ENCODE results near the gene WWC2. TPM values are rescaled to one million over a fixed set of nuclear protein-coding genes. Genes with fewer than 3 reads are reported as not detected.

The WWC2 gene
- total RNA-seq, 1 experiment from 2014 or later = 126 TPM

DNA sequence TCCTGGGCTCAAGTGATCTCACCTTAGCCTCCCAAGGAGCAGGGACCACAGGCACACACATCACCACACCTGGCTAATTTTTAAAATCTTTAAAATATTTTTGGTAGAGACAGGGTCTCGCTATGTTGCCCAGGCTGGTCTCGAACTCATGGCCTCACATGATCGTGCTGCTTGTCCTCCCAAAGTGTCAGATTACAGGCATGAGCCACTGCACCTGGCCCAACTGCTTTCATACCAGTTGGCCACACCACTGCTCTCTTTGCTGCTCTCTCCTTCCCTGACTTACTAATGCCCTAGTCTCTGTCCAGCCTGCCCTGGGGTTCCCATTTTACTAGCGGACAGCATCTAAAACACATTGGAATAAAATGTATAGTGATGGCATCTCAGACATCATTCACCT, 153.9 kb downstream of the WWC2 start:
- TF ChIP-seq GABPB1 (CRISPR knock-in tag; IDR thresholded peaks at IDR 0.05) (no peak), ZNF121 (CRISPR knock-in tag; IDR thresholded peaks at IDR 0.05) (peak; percentile 78)
- DNase-seq (ENCODE audit: low spot score) (no peak), ATAC-seq (no peak)
- peaks cover 17% of the 10 kb centered on the region for H3K4me1 Mint-ChIP-seq
- no peaks in the 10 kb centered on the region for H3K27me3 Mint-ChIP-seq (ENCODE audit: low read depth)
- H3K9me3 Mint-ChIP-seq = no peaks in the 10 kb centered on the region
- H3K36me3 Mint-ChIP-seq = peaks cover 42% of the 10 kb centered on the region
- no peak overlapping the region for H3K4me3 Mint-ChIP-seq
- no peak overlapping the region for H3K27ac Mint-ChIP-seq
- ChIA-PET POLR2A (no interaction called here), CTCF (no interaction called here)

DNA sequence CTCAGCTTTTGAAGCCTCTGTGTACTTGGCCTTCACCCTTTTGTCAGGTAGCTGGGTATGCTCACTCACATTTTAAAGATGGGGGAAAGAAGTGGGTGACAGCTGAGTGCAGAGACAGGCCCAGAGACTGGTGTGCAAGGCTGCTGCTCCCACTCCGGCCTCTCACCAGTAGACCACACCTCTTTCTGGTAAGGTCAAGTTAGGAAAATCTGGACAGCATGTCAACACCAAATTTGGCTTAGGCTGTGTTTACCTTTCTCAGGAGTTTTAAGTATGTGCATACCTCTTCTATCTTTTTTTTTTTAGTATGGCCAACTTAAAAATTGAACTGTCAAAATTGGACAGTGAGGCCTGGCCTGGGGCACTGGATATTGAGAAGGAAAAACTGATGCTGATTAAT, 154.4 kb downstream of the WWC2 start:
- no peak for DNase-seq (ENCODE audit: low spot score)
- TF ChIP-seq KAT7 (CRISPR knock-in tag; IDR thresholded peaks at IDR 0.05; ENCODE audit: borderline replicate concordance) (no peak), ZNF423 (CRISPR knock-in tag; IDR thresholded peaks at IDR 0.05) (no peak)
- ChIA-PET CTCF (interaction anchor here (0.6 to 1.4 kb wide), 2 partner anchors 9 to 180 kb away, joined by 3 to 9 read pairs; no protein-coding TSS in a partner anchor), POLR2A (no interaction called here)
- H3K27me3 Mint-ChIP-seq (ENCODE audit: low read depth) = no peaks in the 10 kb centered on the region
- H3K4me1 Mint-ChIP-seq = peaks cover 17% of the 10 kb centered on the region
- ATAC-seq = no peak
- no peaks in the 10 kb centered on the region for H3K9me3 Mint-ChIP-seq
- no peak overlapping the region for H3K27ac Mint-ChIP-seq
- no peak overlapping the region for H3K4me3 Mint-ChIP-seq
- H3K36me3 Mint-ChIP-seq = peaks cover 41% of the 10 kb centered on the region

DNA sequence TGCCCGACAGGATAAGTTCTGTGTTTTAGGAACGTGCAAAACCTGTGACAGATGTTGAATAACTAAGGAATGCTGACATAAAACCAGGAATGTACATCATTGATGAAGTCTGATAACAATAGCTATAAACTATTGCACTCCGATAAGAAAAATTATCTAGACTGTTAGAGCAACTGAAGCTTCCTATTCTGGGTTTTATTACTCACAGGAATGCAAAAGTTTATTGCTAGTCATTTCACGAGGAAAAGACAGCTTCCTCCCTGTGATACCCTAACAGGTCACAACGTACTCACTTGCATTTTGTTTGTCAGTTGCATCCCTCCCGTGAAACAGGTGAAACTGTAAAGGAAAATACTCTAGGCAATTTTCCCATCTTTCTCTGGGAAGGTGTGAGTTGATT, 155.1 kb downstream of the WWC2 start:
- no peak for DNase-seq (ENCODE audit: low spot score)
- H3K9me3 Mint-ChIP-seq = no peaks in the 10 kb centered on the region
- peaks cover 37% of the 10 kb centered on the region for H3K36me3 Mint-ChIP-seq
- H3K4me1 Mint-ChIP-seq = peaks cover 17% of the 10 kb centered on the region
- no peaks in the 10 kb centered on the region for H3K27me3 Mint-ChIP-seq (ENCODE audit: low read depth)
- H3K27ac Mint-ChIP-seq = no peak overlapping the region
- TF ChIP-seq, protein P1, sequence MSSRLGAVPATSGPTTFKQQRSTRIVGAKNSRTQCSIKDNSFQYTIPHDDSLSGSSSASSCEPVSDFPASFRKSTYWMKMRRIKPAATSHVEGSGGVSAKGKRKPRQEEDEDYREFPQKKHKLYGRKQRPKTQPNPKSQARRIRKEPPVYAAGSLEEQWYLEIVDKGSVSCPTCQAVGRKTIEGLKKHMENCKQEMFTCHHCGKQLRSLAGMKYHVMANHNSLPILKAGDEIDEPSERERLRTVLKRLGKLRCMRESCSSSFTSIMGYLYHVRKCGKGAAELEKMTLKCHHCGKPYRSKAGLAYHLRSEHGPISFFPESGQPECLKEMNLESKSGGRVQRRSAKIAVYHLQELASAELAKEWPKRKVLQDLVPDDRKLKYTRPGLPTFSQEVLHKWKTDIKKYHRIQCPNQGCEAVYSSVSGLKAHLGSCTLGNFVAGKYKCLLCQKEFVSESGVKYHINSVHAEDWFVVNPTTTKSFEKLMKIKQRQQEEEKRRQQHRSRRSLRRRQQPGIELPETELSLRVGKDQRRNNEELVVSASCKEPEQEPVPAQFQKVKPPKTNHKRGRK (CRISPR knock-in tag; IDR thresholded peaks at IDR 0.05; ENCODE audit: borderline replicate concordance) = no peak
- TF ChIP-seq, protein P2, sequence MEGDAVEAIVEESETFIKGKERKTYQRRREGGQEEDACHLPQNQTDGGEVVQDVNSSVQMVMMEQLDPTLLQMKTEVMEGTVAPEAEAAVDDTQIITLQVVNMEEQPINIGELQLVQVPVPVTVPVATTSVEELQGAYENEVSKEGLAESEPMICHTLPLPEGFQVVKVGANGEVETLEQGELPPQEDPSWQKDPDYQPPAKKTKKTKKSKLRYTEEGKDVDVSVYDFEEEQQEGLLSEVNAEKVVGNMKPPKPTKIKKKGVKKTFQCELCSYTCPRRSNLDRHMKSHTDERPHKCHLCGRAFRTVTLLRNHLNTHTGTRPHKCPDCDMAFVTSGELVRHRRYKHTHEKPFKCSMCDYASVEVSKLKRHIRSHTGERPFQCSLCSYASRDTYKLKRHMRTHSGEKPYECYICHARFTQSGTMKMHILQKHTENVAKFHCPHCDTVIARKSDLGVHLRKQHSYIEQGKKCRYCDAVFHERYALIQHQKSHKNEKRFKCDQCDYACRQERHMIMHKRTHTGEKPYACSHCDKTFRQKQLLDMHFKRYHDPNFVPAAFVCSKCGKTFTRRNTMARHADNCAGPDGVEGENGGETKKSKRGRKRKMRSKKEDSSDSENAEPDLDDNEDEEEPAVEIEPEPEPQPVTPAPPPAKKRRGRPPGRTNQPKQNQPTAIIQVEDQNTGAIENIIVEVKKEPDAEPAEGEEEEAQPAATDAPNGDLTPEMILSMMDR (IDR thresholded peaks at IDR 0.05) = no peak
- TF ChIP-seq OVOL2 (CRISPR knock-in tag; IDR thresholded peaks at IDR 0.05; ENCODE audit: borderline replicate concordance) = no peak
- TF ChIP-seq KAT7 (CRISPR knock-in tag; IDR thresholded peaks at IDR 0.05; ENCODE audit: borderline replicate concordance) = no peak
- TF ChIP-seq, protein P3, sequence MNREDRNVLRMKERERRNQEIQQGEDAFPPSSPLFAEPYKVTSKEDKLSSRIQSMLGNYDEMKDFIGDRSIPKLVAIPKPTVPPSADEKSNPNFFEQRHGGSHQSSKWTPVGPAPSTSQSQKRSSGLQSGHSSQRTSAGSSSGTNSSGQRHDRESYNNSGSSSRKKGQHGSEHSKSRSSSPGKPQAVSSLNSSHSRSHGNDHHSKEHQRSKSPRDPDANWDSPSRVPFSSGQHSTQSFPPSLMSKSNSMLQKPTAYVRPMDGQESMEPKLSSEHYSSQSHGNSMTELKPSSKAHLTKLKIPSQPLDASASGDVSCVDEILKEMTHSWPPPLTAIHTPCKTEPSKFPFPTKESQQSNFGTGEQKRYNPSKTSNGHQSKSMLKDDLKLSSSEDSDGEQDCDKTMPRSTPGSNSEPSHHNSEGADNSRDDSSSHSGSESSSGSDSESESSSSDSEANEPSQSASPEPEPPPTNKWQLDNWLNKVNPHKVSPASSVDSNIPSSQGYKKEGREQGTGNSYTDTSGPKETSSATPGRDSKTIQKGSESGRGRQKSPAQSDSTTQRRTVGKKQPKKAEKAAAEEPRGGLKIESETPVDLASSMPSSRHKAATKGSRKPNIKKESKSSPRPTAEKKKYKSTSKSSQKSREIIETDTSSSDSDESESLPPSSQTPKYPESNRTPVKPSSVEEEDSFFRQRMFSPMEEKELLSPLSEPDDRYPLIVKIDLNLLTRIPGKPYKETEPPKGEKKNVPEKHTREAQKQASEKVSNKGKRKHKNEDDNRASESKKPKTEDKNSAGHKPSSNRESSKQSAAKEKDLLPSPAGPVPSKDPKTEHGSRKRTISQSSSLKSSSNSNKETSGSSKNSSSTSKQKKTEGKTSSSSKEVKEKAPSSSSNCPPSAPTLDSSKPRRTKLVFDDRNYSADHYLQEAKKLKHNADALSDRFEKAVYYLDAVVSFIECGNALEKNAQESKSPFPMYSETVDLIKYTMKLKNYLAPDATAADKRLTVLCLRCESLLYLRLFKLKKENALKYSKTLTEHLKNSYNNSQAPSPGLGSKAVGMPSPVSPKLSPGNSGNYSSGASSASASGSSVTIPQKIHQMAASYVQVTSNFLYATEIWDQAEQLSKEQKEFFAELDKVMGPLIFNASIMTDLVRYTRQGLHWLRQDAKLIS (CRISPR knock-in tag; IDR thresholded peaks at IDR 0.05; ENCODE audit: borderline replicate concordance) = no peak
- TF ChIP-seq FOXK1 (CRISPR knock-in tag; IDR thresholded peaks at IDR 0.05) = no peak
- no peak for TF ChIP-seq ZNF121 (CRISPR knock-in tag; IDR thresholded peaks at IDR 0.05)
- no peak for TF ChIP-seq ZNF232 (CRISPR knock-in tag; IDR thresholded peaks at IDR 0.05)
- TF ChIP-seq, protein P4, sequence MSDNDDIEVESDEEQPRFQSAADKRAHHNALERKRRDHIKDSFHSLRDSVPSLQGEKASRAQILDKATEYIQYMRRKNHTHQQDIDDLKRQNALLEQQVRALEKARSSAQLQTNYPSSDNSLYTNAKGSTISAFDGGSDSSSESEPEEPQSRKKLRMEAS (CRISPR knock-in tag; IDR thresholded peaks at IDR 0.05) = no peak
- TF ChIP-seq, protein P5, sequence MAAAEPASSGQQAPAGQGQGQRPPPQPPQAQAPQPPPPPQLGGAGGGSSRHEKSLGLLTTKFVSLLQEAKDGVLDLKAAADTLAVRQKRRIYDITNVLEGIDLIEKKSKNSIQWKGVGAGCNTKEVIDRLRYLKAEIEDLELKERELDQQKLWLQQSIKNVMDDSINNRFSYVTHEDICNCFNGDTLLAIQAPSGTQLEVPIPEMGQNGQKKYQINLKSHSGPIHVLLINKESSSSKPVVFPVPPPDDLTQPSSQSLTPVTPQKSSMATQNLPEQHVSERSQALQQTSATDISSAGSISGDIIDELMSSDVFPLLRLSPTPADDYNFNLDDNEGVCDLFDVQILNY (CRISPR knock-in tag; IDR thresholded peaks at IDR 0.05) = no peak
- no peak for TF ChIP-seq NFYB (CRISPR knock-in tag; conservative IDR thresholded peaks at IDR 0.05; ENCODE audit: low read depth)
- no peak for TF ChIP-seq NR2C2 (CRISPR knock-in tag; IDR thresholded peaks at IDR 0.05)
- TF ChIP-seq, protein P6, sequence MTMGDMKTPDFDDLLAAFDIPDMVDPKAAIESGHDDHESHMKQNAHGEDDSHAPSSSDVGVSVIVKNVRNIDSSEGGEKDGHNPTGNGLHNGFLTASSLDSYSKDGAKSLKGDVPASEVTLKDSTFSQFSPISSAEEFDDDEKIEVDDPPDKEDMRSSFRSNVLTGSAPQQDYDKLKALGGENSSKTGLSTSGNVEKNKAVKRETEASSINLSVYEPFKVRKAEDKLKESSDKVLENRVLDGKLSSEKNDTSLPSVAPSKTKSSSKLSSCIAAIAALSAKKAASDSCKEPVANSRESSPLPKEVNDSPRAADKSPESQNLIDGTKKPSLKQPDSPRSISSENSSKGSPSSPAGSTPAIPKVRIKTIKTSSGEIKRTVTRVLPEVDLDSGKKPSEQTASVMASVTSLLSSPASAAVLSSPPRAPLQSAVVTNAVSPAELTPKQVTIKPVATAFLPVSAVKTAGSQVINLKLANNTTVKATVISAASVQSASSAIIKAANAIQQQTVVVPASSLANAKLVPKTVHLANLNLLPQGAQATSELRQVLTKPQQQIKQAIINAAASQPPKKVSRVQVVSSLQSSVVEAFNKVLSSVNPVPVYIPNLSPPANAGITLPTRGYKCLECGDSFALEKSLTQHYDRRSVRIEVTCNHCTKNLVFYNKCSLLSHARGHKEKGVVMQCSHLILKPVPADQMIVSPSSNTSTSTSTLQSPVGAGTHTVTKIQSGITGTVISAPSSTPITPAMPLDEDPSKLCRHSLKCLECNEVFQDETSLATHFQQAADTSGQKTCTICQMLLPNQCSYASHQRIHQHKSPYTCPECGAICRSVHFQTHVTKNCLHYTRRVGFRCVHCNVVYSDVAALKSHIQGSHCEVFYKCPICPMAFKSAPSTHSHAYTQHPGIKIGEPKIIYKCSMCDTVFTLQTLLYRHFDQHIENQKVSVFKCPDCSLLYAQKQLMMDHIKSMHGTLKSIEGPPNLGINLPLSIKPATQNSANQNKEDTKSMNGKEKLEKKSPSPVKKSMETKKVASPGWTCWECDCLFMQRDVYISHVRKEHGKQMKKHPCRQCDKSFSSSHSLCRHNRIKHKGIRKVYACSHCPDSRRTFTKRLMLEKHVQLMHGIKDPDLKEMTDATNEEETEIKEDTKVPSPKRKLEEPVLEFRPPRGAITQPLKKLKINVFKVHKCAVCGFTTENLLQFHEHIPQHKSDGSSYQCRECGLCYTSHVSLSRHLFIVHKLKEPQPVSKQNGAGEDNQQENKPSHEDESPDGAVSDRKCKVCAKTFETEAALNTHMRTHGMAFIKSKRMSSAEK (CRISPR knock-in tag; IDR thresholded peaks at IDR 0.05; ENCODE audit: borderline replicate concordance) = no peak
- no peak for TF ChIP-seq JUN (CRISPR knock-in tag; IDR thresholded peaks at IDR 0.05)
- TF ChIP-seq ATF1 (CRISPR knock-in tag; IDR thresholded peaks at IDR 0.05) = no peak
- TF ChIP-seq, protein P7, sequence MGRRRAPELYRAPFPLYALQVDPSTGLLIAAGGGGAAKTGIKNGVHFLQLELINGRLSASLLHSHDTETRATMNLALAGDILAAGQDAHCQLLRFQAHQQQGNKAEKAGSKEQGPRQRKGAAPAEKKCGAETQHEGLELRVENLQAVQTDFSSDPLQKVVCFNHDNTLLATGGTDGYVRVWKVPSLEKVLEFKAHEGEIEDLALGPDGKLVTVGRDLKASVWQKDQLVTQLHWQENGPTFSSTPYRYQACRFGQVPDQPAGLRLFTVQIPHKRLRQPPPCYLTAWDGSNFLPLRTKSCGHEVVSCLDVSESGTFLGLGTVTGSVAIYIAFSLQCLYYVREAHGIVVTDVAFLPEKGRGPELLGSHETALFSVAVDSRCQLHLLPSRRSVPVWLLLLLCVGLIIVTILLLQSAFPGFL (CRISPR knock-in tag; IDR thresholded peaks at IDR 0.05; ENCODE audit: borderline replicate concordance) = no peak
- CTCF ChIA-PET = interaction anchor here (0.5 to 1.4 kb wide), 3 partner anchors 8 to 652 kb away, joined by 3 to 9 read pairs (median 4); no protein-coding TSS in a partner anchor
- POLR2A ChIA-PET = no interaction called here
- no peak overlapping the region for H3K4me3 Mint-ChIP-seq
- ATAC-seq = no peak
